GM18498 (cell line): ENCODE data around the gene RHBDD3.
"Not testable (repeated sequence)": the region's sequence is repeated elsewhere in the genome, so short reads cannot be mapped to it uniquely, and the experiment has no call there.

Source experiments
- ATAC-seq: cut with Tn5 transposase; IDR thresholded peaks from one replicate; pipeline ENCODE4 v1.9.1; 2021; ENCODE audit warnings: mild to moderate bottlenecking, moderate library complexity; ENCODE audit not compliant: unreplicated experiment

RHBDD3 gene

GRCh38 chr22:29219881-29220670, 47.7 kb downstream of the RHBDD3 start:
- ATAC-seq: no peak

DNA sequence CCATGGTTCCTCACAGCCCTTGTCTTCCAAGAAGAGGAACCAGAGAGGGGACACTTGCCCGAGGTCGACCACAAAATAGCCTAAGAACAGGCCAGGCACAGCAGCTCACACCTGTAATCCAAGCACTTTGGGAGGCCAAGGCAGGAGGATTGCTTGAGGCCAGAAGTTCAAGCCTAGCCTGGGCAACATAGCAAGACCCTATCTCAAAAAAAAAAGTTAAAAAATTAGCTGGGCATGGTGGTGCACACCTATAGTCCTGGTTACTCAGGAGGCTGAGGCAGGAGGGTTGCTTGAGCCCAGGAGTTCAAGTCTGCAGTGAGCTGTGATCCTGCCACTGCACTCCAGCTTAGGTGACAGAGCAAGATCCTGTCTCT, 48.4 kb downstream of the RHBDD3 start:
- not testable (repeated sequence) for ATAC-seq

DNA sequence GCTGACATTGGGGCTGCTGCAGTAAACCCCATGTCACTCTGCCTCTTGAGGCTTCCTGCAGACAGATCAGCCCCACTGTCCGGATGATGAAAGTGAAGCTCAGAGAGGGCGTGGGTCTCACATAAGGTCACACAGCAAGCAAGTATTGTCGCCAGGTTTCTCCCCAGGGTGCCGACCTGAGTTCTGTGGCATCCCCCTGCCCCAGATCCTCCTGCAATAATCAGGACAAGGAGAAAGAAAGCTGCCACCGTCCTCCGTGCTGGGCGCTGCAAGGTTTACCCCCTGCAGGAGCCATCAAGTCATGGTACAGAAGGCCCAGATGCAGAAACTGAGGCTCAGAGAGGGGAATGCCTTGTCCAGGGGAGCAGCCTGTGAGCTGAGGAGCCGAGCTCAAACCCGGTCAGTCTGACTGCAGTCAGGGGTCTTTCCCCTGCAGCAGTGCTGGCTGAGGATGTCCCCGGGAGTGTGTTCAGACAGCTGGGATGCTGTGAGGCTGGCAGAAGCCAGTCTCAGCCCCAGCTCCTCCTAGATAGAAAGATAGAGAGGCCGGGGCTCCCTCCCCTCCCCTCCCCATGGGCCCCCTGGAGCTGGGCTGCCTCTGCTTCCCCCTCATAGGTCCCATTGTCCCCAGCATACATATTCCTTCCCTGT, 48.9 kb downstream of the RHBDD3 start:
- no peak for ATAC-seq

GRCh38 chr22:29217827-29218757, 49.7 kb downstream of the RHBDD3 start:
- no peak for ATAC-seq

- ATAC-seq: no peak
Observed at GRCh38 chr22:29216873-29217666, 50.7 kb downstream of the RHBDD3 start.

DNA sequence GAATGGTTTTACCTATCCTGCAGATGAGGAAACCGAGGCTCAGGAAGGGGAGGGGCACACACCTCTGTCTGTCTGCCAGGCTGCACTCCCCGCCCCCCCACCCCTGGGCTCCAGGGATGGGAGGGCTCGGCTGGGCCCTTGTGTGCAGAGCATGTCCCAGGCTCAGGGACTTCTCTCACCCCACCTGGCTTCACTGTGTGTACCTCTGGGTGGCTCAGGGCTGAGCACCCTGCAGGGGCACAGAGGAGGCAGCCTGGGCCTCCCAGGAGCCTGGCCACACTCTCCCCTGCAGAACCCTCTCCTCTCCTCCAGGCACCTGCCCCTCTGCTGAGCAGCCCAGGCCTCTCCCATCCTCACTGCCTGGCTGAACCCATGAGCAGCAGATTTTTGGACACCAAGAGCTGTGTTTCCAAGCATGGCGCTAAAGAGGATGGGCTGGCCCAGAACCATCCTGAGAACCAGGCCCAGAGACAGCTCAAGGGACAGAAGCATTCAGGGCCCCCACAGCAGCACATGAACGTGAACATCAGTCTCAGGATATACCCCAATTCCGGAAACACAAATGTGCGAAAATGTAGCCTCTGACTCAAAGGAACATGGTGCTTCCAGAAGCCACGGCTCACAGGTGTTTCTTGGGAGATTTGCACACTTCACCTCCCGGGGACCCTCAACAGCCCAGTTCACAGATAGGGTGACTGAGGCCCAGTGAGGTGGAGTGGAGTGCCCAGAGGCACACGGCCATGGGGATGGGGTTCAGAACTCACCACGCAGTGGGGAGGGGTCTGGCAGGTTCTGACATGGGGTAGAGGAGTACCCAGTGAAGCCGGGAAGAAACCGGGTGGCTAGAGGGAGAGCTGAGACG, 51.5 kb downstream of the RHBDD3 start:
- ATAC-seq: no peak

DNA sequence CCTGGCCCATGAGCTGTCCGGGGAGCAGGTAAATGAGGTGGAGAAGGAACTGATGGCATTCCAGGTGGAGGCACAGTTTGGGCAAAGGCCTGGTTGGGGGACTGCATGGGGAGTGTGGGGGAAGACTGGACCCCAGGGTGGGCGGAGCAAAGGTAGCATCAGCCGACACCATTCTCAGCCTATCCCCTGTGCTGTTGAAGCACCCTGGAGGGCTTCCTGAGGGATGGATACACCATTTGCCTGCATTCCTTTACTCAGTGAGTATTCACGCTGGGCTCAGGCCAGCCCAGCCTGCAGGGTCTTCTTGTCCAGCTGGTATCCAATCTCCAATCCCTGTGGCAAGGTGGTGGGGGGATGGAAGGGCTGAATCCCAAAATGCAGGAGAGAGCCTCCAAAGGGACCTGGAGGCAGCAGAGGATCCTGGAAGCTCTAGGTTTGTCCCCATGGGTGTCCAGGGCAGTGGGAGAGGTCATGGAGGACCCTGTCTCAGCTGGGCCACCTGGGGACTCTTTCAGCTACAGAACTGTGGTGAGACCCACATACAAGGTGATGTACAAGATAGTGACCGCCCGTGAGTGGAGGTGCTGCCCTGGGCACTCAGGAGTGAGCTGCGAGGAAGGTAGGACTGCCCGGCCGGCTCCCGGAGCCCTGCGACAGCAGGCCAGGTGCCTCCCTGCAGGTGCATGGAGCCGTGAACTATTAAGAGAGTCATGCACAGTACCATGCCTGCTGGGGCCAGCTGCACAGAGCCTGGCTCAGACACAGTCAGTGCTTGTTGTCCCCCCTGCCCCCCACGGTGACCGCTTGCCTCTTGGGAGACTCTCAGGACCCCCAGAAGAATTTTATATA, 52.5 kb downstream of the RHBDD3 start:
- ATAC-seq: no peak

DNA sequence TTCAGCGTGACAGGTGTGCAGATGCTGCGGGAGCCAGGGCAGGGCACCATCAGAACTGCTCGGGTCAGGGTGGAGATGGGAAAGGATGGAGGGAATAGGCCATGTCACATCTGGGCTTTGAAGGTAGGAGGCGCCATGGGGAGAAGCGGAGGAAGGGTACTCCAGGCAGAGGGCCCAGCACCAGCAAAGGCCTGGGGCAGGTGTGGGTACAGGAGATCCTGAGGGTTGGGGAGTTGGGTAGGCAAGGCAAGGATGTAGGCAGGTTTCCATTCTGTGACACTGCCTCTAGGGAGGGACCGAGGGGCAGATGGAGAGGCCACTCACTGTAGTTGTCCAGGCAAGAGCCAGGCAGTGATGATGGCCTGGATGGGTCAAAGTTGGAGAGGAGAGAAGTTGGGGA, 53.5 kb downstream of the RHBDD3 start:
- no peak for ATAC-seq

GRCh38 chr22:29213493-29213892, 54.3 kb downstream of the RHBDD3 start:
- ATAC-seq: no peak

DNA sequence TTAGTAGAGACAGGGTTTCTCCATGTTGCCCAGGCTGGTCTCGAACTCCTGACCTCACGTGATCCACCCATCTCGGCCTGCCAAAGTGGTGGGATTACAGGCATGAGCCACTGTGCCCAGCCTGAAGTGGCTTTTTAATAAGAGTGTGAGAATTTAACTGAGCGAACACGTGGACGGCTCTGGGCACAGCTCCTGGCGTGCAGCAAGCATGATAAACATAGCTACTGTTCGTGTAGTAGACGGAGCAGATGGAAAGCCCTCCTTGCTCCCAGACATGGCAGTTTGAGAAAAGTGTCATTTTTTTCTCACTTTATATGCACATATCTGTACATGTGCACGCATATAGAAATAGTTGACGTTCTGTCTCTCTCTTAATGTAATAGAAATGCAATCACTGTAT, 55.0 kb downstream of the RHBDD3 start:
- no peak for ATAC-seq

DNA sequence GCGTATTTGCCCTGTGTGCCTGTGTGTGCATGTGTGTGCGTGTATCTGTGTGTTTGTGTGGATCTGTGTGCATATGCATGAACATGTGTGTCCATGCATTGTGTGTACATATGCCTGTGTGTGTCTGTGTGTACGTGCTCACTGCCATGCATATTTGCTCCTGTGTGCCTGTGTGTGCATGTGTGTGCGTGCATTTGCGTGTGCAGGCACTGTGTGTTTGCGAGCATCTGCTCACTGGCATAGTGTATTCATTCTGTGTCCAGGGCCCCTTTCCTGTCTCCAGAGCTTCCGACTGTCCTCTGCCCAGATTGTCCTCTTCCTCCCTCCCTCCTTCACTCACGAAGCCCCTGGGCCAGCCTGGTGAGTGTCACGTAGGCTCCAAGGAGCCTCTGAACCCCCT, 56.3 kb downstream of the RHBDD3 start:
- ATAC-seq: no peak

GRCh38 chr22:29211066-29211465, 56.7 kb downstream of the RHBDD3 start:
- no peak for ATAC-seq
